Hepatocyte (in vitro differentiated cells): Measurements from ENCODE around the gene BUD23. TPM values are rescaled to one million over a fixed set of nuclear protein-coding genes. Genes with fewer than 3 reads are reported as not detected.
"Not testable (repeated sequence)": the region's sequence is repeated elsewhere in the genome, so short reads cannot be mapped to it uniquely, and the experiment has no call there.

Experiments
- DNase-seq: peaks from one replicate; pipeline ENCODE4 v3.0.0-alpha.2; 2016; ENCODE audit warnings: low spot score
- H2AFZ ChIP-seq: fragments of 200-600 bp; sonication (generic); 2 replicates; pipeline ENCODE4 v1.6.0; 2016; ENCODE audit warnings: antibody characterized with exemption, mild to moderate bottlenecking
- H3K27ac ChIP-seq: fragments of 200-600 bp; sonication (generic); 2 replicates; pipeline ENCODE4 v1.5.1; 2016; ENCODE audit warnings: mild to moderate bottlenecking
- H3K27me3 ChIP-seq: fragments of 200-600 bp; sonication (generic); 2 replicates; pipeline ENCODE4 v1.6.1; 2016
- H3K36me3 ChIP-seq: fragments of 200-600 bp; sonication (generic); replicated peaks from 2 replicates; pipeline ENCODE4 v1.5.1; 2016; ENCODE audit warnings: low read depth; ENCODE audit not compliant: insufficient read depth
- H3K4me1 ChIP-seq: fragments of 200-600 bp; sonication (generic); 2 replicates; pipeline ENCODE4 v1.5.1; 2016; ENCODE audit warnings: mild to moderate bottlenecking, moderate library complexity; ENCODE audit not compliant: insufficient read depth
- H3K4me2 ChIP-seq: fragments of 200-600 bp; sonication (generic); 2 replicates; pipeline ENCODE4 v1.6.0; 2016
- H3K4me3 ChIP-seq: fragments of 200-600 bp; sonication (generic); 2 replicates; pipeline ENCODE4 v1.5.1; 2016; ENCODE audit warnings: mild to moderate bottlenecking
- H3K79me2 ChIP-seq: fragments of 200-600 bp; sonication (generic); 2 replicates; pipeline ENCODE4 v1.6.0; 2017; ENCODE audit warnings: mild to moderate bottlenecking
- H3K9me2 ChIP-seq: fragments of 200-600 bp; sonication (generic); replicated peaks from 2 replicates; pipeline ENCODE4 v1.6.0; 2017; ENCODE audit warnings: mild to moderate bottlenecking; ENCODE audit not compliant: insufficient read depth
- H3K9me3 ChIP-seq: fragments of 200-600 bp; sonication (generic); 2 replicates; pipeline ENCODE4 v1.5.1; 2016; ENCODE audit warnings: low read depth, mild to moderate bottlenecking
- H4K20me1 ChIP-seq: fragments of 200-600 bp; sonication (generic); 2 replicates; pipeline ENCODE4 v1.6.0; 2016; ENCODE audit warnings: mild to moderate bottlenecking; ENCODE audit not compliant: insufficient read depth, poor library complexity, severe bottlenecking
- EZH2 ChIP-seq: fragments of 200-600 bp; sonication (generic); IDR thresholded peaks from 2 replicates; pipeline ENCODE4 v1.6.1; 2016; ENCODE audit warnings: antibody characterized with exemption, mild to moderate bottlenecking, borderline replicate concordance
- EZH2phosphoT487 ChIP-seq: fragments of 200-600 bp; sonication (generic); IDR thresholded peaks from one replicate; pipeline ENCODE4 v1.6.1; 2018; ENCODE audit warnings: antibody characterized with exemption, mild to moderate bottlenecking, low read depth, moderate library complexity; ENCODE audit not compliant: unreplicated experiment, severe bottlenecking
- WGBS: methylation state at CpG from one replicate; pipeline ENCODE4 v1.1.6; 2016; ENCODE audit warnings: low lambda C conversion rate; ENCODE audit errors: missing lambda C conversion rate; 5-methylcytosine and 5-hydroxymethylcytosine counted together
- polyA plus RNA-seq: library from polyadenylated mRNA; unstranded; fragments of >200 nt; fragmentation: Nextera tagmentation; extraction: Ambion mirVana; gene quantifications from 2 replicates; pipeline ENCODE4 v1.2.1, GENCODE V29; 2016
- total RNA-seq: library from RNA; depleted of rRNA; stranded (reverse); fragments of >200 nt; gene quantifications from 2 replicates; pipeline ENCODE4 v1.2.3, GENCODE V29; 2014
- TF ChIP-seq, protein P1 (sequence below): fragments of 200-600 bp; sonication (generic); IDR thresholded peaks from 2 replicates; pipeline ENCODE4 v1.5.1; 2016; ENCODE audit warnings: antibody characterized with exemption, mild to moderate bottlenecking; ENCODE audit not compliant: poor library complexity

Gene BUD23
- total and polyA plus RNA-seq, 2 experiments from 2014 or later: 35.9 to 112 TPM

DNA sequence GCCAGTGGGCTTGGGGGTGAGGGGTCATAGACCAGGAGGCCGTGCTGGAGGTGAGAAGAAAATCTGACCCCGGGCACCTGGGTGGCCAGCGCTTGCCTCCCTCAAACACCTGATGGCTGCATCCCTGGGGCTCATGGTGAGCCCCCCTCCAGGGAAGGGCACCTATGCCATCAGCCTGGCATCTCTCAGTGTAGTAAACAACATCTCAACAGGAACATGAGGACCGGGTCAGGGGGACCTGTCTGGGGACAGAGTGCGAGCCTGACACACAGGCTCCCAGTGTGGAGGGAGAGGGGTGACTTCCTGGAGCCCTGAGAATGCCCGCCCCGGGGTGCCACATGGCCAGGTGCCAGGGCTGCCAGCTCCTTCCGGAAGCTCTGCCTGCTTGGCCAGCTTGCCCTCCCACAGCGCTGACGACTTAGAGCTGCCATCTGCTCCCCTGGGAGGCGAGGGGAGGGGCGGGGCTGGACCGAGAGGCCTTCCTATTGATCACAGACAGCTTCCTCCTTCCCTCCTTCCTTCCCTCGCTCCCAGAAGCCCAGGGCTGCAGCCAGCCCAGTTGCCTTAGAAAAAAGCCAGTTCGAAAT lies 23.7 kb downstream of the BUD23 start:
- Histone ChIP-seq H3K9me2 (no peaks in the 10 kb centered on the region), H2AFZ (no peak overlapping the region), H3K4me1 (peaks cover 8% of the 10 kb centered on the region), H3K9me3 (no peaks in the 10 kb centered on the region), H3K4me3 (no peak overlapping the region), H3K36me3 (no peaks in the 10 kb centered on the region), H4K20me1 (no peaks in the 10 kb centered on the region), H3K27ac (no peak overlapping the region), H3K27me3 (no peaks in the 10 kb centered on the region), H3K79me2 (peaks cover 29% of the 10 kb centered on the region), H3K4me2 (no peak overlapping the region)
- TF ChIP-seq EZH2: no peak
- WGBS: 97% methylated on average over 15 of the region's 15 CpGs
- DNase-seq: no peak

DNA sequence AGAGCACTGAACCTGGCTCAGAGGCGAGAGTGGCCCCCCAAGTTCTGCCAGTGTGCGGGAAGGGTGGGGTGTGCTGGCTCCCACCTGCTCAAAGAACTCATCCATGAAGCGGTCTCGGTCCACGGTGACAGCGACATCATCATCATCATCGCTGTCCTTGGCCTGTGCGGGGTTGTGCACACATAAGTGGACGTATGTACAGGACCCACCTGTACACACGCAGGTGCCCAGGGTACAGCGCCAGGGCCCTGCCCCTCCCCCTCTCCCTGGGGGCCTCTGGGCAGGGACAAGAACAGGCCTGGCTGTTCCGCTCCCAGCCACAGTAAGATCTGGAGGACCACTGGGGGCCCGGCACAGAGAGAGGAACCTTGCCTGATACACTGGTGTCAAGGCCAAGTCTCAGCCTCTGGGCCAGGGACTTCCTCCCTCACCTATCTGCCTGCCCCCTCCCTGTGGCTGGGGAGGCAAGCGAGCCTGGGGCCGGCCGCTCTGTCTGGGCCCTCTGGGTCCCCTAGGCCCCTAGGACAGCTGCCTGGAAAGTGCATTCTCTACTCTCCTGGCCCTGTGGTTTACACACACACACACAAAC lies 25.7 kb downstream of the BUD23 start:
- Histone ChIP-seq H3K4me3 (no peak overlapping the region), H3K4me1 (peaks cover 7% of the 10 kb centered on the region), H3K9me3 (no peaks in the 10 kb centered on the region), H3K27me3 (no peaks in the 10 kb centered on the region), H3K27ac (no peak overlapping the region), H3K36me3 (no peaks in the 10 kb centered on the region), H2AFZ (no peak overlapping the region), H3K9me2 (no peaks in the 10 kb centered on the region), H3K4me2 (no peak overlapping the region), H4K20me1 (no peaks in the 10 kb centered on the region), H3K79me2 (peaks cover 48% of the 10 kb centered on the region)
- TF ChIP-seq, protein P1, sequence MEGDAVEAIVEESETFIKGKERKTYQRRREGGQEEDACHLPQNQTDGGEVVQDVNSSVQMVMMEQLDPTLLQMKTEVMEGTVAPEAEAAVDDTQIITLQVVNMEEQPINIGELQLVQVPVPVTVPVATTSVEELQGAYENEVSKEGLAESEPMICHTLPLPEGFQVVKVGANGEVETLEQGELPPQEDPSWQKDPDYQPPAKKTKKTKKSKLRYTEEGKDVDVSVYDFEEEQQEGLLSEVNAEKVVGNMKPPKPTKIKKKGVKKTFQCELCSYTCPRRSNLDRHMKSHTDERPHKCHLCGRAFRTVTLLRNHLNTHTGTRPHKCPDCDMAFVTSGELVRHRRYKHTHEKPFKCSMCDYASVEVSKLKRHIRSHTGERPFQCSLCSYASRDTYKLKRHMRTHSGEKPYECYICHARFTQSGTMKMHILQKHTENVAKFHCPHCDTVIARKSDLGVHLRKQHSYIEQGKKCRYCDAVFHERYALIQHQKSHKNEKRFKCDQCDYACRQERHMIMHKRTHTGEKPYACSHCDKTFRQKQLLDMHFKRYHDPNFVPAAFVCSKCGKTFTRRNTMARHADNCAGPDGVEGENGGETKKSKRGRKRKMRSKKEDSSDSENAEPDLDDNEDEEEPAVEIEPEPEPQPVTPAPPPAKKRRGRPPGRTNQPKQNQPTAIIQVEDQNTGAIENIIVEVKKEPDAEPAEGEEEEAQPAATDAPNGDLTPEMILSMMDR: no peak
- TF ChIP-seq EZH2 (no peak), EZH2phosphoT487 (no peak)
- no peak for DNase-seq
- whole genome bisulfite sequencing: 96% methylated on average over 16 of the region's 16 CpGs

DNA sequence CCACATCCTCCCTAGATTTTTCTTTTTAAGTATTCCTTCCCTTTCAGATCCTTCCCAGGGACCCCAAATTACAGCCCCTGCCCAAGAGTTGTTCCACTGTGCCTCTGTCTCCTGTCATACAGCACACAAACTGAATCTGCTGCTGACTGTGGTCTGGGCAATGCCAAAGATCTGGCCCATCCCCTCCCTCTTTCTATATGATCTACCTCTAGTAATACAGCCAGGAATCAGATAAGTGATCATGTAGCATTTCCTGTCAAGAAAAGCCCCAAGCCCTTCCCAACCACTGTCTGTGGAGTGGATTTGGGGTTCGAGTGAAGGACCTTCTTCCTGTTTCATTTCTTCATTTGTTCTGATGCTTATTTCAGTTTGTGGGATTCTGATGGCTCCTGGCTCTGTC lies 29.4 kb downstream of the BUD23 start:
- Histone ChIP-seq H3K4me1 (peaks cover 28% of the 10 kb centered on the region), H4K20me1 (peaks cover 3% of the 10 kb centered on the region), H3K27me3 (no peaks in the 10 kb centered on the region), H3K36me3 (no peaks in the 10 kb centered on the region), H3K4me3 (no peak overlapping the region), H3K9me3 (no peaks in the 10 kb centered on the region), H3K27ac (no peak overlapping the region), H3K4me2 (no peak overlapping the region), H3K9me2 (no peaks in the 10 kb centered on the region), H2AFZ (no peak overlapping the region), H3K79me2 (peaks cover 72% of the 10 kb centered on the region)
- no peak for TF ChIP-seq EZH2phosphoT487
- TF ChIP-seq, protein P1: no peak
- TF ChIP-seq EZH2: no peak
- WGBS: 86% methylated on average over 1 of the region's 1 CpG
- no peak for DNase-seq

DNA sequence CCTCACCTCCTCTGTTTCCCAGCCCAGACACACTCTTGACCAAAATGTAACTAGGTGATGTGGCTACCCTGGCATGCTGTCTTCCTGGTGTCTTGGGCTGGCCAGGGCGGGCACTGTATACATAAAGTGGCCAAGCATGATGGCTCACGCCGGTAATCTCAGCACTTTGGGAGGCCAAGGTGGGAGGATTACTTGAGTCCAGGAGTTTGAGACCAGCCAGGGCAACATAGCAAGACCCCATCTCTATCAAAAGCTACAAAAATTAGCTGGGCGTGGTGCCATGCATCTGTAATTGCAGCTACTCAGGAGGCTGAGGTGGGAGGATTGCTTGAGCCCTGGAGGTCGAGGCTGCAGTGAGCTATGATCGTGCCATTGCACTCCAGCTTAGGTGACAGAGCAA lies 29.9 kb downstream of the BUD23 start:
- H3K4me3 ChIP-seq, H4K20me1 ChIP-seq, H2AFZ ChIP-seq, H3K27ac ChIP-seq, H3K4me2 ChIP-seq, DNase-seq, H3K27me3 ChIP-seq, H3K36me3 ChIP-seq, H3K9me3 ChIP-seq, H3K9me2 ChIP-seq: not testable (repeated sequence)
- over 99% methylated on average over 6 of the region's 6 CpGs for WGBS
- H3K4me1 ChIP-seq: peaks cover 33% of the 10 kb centered on the region
- H3K79me2 ChIP-seq: peaks cover 77% of the 10 kb centered on the region
